GM18526 (cell line): ENCODE data around the gene OPN1LW.
"Not testable (repeated sequence)": the region's sequence is repeated elsewhere in the genome, so short reads cannot be mapped to it uniquely, and the experiment has no call there.

Experiments
- POLR2A ChIP-seq: IDR thresholded peaks from 3 replicates; pipeline ENCODE4 v1.6.1; 2011; ENCODE audit not compliant: insufficient read length; ENCODE audit errors: extremely low read depth

The OPN1LW gene

GRCh38 chrX:154121961-154122360 lies 22.1 kb upstream of the OPN1LW start:
- no peak for TF ChIP-seq POLR2A

DNA sequence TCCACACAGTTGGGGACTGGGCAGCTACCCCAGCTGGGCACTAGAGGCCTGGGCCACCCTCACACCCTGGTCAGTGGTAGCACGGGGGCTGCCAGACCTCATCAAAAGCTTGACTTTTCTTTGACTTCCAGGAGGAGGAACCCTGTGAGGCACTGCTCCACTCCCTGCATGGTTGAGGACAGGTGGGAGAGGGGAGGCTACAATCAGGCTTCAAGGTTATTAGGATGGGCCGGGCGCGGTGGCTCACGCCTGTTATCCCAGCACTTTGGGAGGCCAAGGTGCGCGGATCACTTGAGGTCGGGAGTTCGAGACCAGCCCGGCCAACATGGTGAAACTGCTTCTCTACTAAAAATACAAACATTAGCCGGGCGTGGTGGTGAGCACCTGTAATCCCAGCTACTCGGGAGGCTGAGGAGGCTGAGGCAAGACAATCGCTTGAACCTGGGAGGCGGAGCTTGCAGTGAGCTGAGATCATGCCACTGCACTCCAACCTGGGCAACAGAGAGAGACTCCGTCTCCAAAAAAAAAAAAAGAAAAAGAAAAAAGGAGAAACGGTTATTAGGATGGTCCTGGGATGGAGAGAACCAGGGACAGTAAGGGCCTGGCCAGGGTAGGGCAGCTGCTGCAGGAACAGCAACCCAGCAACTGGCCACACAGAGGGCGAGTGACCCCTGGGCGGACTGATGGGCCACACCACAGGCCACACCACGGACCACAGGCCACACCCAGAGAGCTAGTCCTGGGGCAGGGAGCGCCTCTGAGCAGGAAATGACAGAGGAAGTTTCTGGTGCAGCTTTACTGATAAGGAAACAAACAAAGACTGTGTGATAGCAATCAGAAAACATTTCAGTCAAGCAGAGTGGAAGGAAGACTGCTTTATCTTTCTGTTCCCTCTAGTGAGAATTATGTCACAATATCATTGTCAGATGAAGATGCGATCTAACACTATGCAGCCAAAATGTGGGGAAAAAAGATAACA lies 20.5 kb upstream of the OPN1LW start:
- TF ChIP-seq POLR2A = no peak

GRCh38 chrX:154125391-154126040 lies 18.5 kb upstream of the OPN1LW start:
- no peak for TF ChIP-seq POLR2A

GRCh38 chrX:154126101-154126500 lies 17.9 kb upstream of the OPN1LW start:
- no peak for TF ChIP-seq POLR2A

DNA sequence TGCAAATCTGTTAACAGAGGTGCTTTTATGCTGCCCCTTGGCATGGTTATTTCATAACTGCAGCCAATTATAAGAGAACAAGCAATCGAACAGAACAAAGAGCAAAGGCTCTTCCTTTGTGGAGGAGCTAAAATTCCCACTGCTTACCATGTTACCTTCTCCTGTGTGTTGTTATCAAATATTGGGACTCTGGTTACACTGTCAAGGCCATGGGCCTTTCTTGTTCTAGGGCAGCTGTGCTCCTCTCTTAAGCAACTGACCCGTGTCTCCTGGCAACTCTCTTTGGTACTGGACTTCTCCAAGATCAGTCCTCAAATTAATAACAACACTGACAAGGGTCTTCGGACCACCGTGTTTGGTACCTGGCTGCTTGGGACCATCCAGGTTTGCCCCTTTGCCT lies 12.1 kb upstream of the OPN1LW start:
- no peak for TF ChIP-seq POLR2A

- TF ChIP-seq POLR2A = no peak
Observed at GRCh38 chrX:154132366-154132765, 11.7 kb upstream of the OPN1LW start.

- no peak for TF ChIP-seq POLR2A
Observed at GRCh38 chrX:154135458-154136229, 8.4 kb upstream of the OPN1LW start.

DNA sequence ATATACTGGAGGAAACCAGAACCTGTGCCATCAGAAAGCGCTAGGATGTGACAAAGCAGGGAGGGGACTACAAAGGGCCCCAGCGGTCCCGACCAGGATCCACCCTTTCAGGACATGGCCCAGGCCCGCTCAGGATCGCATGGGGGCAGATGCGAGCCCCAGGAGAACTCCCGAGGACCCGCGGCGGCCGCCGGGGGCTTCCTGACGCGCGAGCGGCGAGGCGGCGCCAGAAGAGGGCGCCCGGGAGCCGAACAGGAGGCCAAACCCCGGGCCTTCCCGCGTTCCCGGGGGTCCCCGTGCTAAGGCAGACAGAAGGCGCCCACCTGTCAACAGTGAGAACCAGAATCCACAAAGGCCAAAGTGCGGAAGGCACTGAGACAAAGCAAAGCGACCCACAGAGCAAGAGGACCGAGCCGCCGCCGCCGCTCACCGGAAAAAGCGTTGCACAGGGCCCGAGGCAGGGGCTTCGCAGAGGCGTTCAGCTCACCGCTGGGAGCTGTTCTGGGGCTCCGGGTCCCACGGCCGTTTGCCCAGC lies 7.3 kb upstream of the OPN1LW start:
- TF ChIP-seq POLR2A = no peak

- TF ChIP-seq POLR2A = no peak
Observed at GRCh38 chrX:154138857-154139256, 5.2 kb upstream of the OPN1LW start.

DNA sequence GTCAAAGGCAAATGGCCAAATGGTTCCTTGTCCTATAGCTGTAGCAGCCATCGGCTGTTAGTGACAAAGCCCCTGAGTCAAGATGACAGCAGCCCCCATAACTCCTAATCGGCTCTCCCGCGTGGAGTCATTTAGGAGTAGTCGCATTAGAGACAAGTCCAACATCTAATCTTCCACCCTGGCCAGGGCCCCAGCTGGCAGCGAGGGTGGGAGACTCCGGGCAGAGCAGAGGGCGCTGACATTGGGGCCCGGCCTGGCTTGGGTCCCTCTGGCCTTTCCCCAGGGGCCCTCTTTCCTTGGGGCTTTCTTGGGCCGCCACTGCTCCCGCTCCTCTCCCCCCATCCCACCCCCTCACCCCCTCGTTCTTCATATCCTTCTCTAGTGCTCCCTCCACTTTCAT lies 3.8 kb upstream of the OPN1LW start:
- TF ChIP-seq POLR2A = no peak

DNA sequence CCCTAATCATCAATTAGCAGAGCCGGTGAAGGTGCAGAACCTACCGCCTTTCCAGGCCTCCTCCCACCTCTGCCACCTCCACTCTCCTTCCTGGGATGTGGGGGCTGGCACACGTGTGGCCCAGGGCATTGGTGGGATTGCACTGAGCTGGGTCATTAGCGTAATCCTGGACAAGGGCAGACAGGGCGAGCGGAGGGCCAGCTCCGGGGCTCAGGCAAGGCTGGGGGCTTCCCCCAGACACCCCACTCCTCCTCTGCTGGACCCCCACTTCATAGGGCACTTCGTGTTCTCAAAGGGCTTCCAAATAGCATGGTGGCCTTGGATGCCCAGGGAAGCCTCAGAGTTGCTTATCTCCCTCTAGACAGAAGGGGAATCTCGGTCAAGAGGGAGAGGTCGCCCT lies 3.3 kb upstream of the OPN1LW start:
- no peak for TF ChIP-seq POLR2A

GRCh38 chrX:154142386-154142785 lies 1.7 kb upstream of the OPN1LW start:
- TF ChIP-seq POLR2A = no peak

DNA sequence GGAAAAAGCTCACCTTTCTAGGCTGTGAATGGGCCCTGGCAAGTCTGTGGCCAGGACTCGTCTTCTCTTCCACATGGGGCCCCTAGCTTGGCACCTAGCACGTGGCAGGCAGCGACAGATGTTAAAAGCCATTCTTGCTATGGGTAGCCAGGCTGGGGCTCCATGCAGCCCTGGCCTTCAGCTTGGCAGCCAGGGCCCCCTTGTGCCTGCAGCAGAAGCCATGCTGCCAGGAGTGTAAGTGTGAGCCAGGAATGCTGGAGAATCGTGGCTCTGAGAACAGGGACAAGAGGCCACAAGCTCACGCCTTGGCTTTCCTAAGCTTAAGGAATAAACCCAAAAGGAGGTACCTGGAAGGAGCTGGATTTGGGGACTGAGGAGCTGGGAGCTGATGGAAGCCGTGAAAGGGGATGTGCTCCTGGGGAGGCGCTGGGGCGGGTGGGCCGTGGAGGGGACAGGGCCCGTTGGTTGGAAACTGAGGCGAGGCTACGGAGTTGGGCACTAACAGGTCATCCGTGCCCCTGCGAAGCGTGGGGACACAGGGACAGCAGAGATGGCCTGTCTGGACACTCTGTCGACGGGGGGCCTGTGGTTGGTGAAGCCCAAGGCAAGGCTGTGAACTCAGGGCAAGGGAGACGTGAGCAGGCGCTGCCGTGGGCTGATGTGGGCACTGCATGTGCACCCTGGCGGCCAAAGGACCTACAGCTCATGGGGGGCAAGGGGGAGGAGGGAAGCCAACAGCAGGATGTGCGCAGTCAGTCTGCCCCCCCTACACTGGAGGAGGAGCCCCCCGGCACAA lies 895 bp upstream of the OPN1LW start:
- no peak for TF ChIP-seq POLR2A

GRCh38 chrX:154182296-154182695 lies 38.3 kb downstream of the OPN1LW start, which contains the start of gene OPN1MW:
Gene OPN1MW (plus strand): TSS chrX:154182596. CDS start chrX:154182678, 82 bp downstream.
- not testable (repeated sequence) for TF ChIP-seq POLR2A
